NCI-H1694 treated with DMSO at 0.1 percent for 48 hours (cell line): ENCODE measurements around the gene KHDC3L.
A peak's percentile ranks its signal among the peaks of the same experiment; 100 is the strongest.
"Not testable (repeated sequence)": the region's sequence is repeated elsewhere in the genome, so short reads cannot be mapped to it uniquely, and the experiment has no call there.

Experiments used
- DNase-seq: peaks from one replicate; lab custom pipeline; 2025; lab: John Stamatoyannopoulos, UW

The KHDC3L gene

GRCh38 chr6:73369563-73369962 lies 7.1 kb downstream of the KHDC3L start, which contains the start of gene OOEP:
Gene OOEP, minus strand, starts transcription at chr6:73369897. Its CDS starts 105 bp downstream, at chr6:73369792.
- no peak for DNase-seq

DNA sequence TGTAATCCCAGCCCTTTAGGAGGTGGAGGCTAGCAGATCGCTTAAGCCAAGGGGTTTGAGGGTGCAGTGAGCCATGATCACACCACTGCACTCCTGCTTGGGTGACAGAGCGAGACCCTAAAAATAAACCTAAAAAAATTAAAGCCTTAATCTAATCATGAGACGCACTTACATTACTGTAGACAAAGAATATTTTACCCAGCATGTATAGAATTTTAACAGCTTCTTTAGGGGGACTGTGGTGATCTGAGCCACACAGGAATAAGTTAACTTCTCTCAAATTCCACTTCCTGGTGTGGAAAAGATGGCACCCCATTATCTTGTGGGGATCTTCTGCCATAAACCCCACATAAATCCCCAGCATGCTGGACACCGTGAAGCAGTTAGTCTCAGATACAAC lies 9.5 kb downstream of the KHDC3L start:
- DNase-seq = no peak

DNA sequence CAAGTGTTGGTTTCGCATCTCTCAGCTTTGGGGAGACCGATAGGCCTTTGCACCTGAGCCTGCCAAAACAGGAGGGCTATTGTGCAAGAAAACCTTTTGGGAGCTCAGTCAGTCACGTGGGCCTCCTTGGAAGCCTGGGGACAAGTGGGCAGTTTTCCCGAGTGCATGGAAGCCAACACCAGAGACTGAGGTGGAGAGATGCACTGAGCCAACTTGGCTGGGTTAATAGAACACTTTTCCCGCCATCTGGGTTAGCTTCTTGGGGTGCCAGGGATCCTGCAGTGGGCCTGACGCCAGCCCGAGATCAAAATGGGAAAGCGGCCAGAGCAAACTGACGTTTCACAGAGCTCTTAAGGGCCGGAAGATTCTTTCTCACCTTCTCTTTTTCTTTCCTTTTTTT lies 10.1 kb downstream of the KHDC3L start:
- DNase-seq = no peak

DNA sequence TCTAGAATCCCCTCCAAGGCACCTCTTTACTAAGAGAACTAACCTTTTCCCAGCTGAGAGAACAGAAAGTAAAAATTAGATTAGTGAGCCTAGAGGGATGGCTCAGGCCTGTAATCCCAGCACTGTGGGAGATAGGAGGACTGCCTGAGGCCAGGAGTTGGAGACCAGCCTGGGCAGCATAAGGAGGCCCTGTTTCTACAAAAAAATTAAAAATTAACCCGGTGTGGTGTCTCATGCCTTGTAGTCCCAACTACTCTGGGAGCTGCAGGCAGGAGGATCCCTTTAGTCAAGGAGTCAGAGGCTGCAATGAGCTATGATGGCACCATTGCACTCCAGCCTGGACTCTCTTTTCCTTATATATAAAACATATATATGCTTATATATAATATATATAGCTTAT lies 12.8 kb downstream of the KHDC3L start:
- DNase-seq = no peak

GRCh38 chr6:73377225-73377624 lies 14.8 kb downstream of the KHDC3L start:
- no peak for DNase-seq

- not testable (repeated sequence) for DNase-seq
Observed at GRCh38 chr6:73381531-73381930, 19.1 kb downstream of the KHDC3L start.

DNA sequence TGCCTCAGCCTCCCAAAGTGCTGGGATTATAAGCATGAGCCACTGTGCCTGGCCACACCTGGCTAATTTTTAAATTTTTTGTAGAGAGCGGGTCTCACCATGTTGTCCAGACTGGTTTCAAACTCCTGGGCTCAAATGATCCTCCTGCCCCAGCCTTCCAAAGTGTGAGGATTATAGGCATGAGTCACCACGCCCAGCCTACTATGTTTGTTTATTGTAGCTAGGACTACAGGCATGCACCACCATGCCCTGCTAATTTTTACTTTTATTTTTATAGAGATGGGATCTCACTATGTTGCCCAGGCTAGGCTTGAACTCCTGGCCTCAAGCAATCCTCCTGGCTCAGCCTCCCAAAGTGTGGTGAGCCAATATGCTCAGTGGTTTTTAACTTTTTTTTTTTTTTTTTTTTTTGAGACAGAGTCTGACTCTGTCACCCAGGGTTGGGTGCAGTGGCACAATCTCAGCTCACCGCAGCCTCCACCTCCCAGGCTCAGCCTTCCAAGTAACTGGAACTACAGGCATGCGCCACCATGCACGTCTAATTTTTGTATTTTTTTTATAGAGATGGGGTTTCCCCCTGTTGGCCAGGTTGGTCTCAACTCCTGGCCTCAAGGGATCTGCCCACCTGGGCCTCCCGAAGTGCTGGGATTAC lies 20.1 kb downstream of the KHDC3L start:
- DNase-seq = no peak

DNA sequence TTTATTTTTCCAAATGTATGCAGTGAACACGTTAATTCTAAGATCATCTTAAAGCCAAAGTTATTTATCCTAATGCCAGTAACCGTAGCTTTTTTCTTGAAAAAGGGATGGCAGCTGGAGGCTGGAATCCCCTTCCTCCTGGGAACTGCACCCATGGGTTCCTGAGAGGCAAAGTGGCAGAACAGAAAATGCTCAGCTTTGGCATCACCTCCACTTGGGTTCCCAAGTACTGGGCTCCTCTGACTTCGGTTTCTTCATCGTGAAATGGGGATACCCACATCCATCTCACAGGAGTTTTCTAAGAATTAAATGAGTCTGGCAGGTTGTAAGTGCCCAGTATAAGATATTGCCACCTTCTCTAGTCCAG lies 26.0 kb downstream of the KHDC3L start:
- DNase-seq = no peak

GRCh38 chr6:73388800-73389512 lies 26.5 kb downstream of the KHDC3L start:
- no peak for DNase-seq

DNA sequence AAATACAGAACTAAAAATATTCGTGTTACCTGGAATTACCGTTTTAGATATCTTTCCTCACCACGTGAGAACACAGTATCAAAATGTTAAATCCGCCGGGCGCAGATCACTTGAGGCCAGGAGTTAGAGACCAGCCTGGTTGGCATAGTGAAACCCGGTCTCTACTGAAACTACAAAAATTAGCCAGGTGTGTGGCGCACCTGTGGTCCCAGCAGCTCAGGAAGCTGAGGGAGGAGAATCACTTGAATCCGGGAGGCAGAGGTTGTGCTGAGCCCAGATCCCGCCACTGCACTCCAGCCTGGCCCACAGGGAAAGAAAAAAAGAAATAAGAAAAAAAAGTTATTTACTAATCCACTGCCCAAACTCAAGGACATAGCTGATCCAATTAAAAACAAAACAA lies 27.4 kb downstream of the KHDC3L start:
- DNase-seq = no peak

- DNase-seq = no peak
Observed at GRCh38 chr6:73391675-73392074, 29.2 kb downstream of the KHDC3L start.

GRCh38 chr6:73392188-73392587 lies 29.7 kb downstream of the KHDC3L start:
- DNase-seq = not testable (repeated sequence)

- DNase-seq = no peak
Observed at GRCh38 chr6:73393278-73393677, 30.8 kb downstream of the KHDC3L start.

- peak; percentile 54 for DNase-seq
Observed at GRCh38 chr6:73394577-73395354, 32.3 kb downstream of the KHDC3L start, which contains the start of gene DDX43. Gene DDX43, plus strand, starts transcription at chr6:73394828. Its CDS starts 78 bp downstream, at chr6:73394906.

GRCh38 chr6:73395875-73396274 lies 33.4 kb downstream of the KHDC3L start:
- no peak for DNase-seq

DNA sequence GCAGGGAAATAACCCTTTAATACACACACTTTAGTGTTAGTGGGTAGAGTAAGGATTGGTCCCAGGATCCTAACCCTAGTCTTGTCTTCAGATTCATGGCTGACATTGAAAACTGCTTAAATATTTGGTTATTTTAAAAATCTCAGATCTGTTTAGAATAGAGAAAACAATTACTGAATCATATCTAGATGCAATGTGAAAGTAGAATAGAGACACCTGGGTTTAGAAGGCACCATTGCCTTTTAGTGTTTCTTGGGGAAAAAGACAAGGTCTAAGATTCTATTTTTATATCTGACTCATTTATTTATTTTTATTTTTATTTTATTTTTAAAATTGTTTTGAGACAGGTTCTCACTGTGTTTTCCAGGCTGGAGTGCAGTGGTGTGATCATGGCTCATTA lies 38.2 kb downstream of the KHDC3L start:
- no peak for DNase-seq

GRCh38 chr6:73409395-73409794 lies 46.9 kb downstream of the KHDC3L start:
- DNase-seq = no peak

DNA sequence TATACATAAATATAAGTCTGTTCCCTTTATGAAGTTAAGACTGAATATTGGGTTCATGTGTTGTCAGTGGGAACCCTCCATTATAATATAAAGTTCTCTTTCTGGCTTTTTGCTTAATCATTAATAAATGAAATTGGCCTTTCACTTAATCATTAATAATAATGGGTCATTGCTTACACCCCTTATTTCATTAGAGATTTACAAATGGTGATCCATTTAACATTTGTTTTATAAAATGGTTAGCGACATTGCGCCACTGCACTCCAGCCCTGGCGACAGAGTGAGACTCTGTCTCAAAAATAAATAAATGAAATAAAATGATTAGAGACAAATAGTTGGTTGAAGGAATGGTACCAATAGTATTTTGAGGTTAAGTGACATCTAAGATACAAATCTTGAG lies 50.6 kb downstream of the KHDC3L start:
- no peak for DNase-seq
